ENCODE results near the gene MAN2B2. TPM values are rescaled to one million over a fixed set of nuclear protein-coding genes. Genes with fewer than 3 reads are reported as not detected.

MAN2B2 gene
- total RNA-seq, 1 donor from 2014 or later, result 39.1 TPM

- TF ChIP-seq CTCF (IDR thresholded peaks at IDR 0.05), result no peak
- Mint-ChIP-seq H3K27ac (ENCODE audit: unreplicated experiment) (no peak overlapping the region), H3K36me3 (ENCODE audit: unreplicated experiment) (peaks cover 2% of the 10 kb centered on the region), H3K27me3 (ENCODE audit: unreplicated experiment) (no peaks in the 10 kb centered on the region), H3K9me3 (ENCODE audit: unreplicated experiment) (peaks cover 3% of the 10 kb centered on the region), H3K4me1 (ENCODE audit: unreplicated experiment) (no peaks in the 10 kb centered on the region), H3K4me3 (ENCODE audit: unreplicated experiment) (no peak overlapping the region)
- DNase-seq (ENCODE audit: extremely low spot score, unreplicated experiment), result no peak
Measured at GRCh38 chr4:6658209-6658595, 83.2 kb downstream of the MAN2B2 start.

DNA sequence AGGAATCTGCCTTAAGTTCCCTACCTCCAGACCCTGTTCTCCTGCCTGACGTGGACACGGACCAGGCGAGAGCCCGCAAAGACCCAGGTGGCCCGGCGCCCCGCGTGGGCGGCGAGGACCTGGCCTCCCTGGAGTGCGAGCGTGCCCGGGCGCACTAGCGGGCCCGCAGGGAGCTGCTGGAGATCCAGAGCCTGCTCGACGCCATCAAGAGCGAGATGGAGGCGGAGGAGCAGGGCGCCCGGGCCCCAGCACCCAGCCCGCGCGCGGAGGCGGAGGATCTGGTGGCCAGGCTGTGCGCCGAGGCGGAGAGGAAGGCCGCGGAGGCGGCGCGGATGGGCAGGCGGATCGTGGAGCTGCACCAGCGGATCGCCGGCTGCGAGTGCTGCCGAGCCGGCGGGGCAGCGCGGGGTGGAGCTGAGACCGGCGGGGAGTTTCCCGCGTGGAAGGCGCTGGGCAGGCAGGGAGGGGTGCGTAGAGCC lies 83.6 kb downstream of the MAN2B2 start:
- no peak for TF ChIP-seq CTCF (IDR thresholded peaks at IDR 0.05)
- H3K27me3 Mint-ChIP-seq (ENCODE audit: unreplicated experiment), result no peaks in the 10 kb centered on the region
- peaks cover 3% of the 10 kb centered on the region for H3K9me3 Mint-ChIP-seq (ENCODE audit: unreplicated experiment)
- H3K4me1 Mint-ChIP-seq (ENCODE audit: unreplicated experiment), result no peaks in the 10 kb centered on the region
- no peak for DNase-seq (ENCODE audit: extremely low spot score, unreplicated experiment)
- no peak overlapping the region for H3K27ac Mint-ChIP-seq (ENCODE audit: unreplicated experiment)
- peaks cover 2% of the 10 kb centered on the region for H3K36me3 Mint-ChIP-seq (ENCODE audit: unreplicated experiment)
- peak overlapping the region; percentile 26 for H3K4me3 Mint-ChIP-seq (ENCODE audit: unreplicated experiment)

DNA sequence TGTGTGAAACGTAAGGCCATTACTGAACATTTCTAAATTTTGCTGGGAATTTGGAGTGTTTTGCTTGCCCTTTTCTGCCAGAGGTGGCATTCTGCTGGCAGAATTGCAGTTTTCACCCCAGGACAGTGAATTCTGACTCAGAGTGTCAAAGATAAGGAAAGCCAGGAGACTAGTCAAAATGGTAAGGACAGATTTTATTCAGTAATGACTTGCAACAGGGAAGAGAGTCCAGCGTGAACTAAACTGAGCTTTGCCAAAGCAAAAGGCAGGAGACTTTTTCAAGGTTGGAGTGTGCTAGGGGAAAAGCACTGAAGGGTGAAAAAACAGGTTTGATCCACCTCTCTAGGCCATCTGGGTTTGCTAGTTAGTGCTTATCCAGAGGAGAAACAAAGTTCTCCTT lies 84.9 kb downstream of the MAN2B2 start:
- no peak overlapping the region for H3K4me3 Mint-ChIP-seq (ENCODE audit: unreplicated experiment)
- no peak overlapping the region for H3K27ac Mint-ChIP-seq (ENCODE audit: unreplicated experiment)
- DNase-seq (ENCODE audit: extremely low spot score, unreplicated experiment), result no peak
- TF ChIP-seq CTCF (IDR thresholded peaks at IDR 0.05), result no peak
- H3K36me3 Mint-ChIP-seq (ENCODE audit: unreplicated experiment), result no peaks in the 10 kb centered on the region
- H3K27me3 Mint-ChIP-seq (ENCODE audit: unreplicated experiment), result no peaks in the 10 kb centered on the region
- no peaks in the 10 kb centered on the region for H3K9me3 Mint-ChIP-seq (ENCODE audit: unreplicated experiment)
- H3K4me1 Mint-ChIP-seq (ENCODE audit: unreplicated experiment), result no peaks in the 10 kb centered on the region

DNA sequence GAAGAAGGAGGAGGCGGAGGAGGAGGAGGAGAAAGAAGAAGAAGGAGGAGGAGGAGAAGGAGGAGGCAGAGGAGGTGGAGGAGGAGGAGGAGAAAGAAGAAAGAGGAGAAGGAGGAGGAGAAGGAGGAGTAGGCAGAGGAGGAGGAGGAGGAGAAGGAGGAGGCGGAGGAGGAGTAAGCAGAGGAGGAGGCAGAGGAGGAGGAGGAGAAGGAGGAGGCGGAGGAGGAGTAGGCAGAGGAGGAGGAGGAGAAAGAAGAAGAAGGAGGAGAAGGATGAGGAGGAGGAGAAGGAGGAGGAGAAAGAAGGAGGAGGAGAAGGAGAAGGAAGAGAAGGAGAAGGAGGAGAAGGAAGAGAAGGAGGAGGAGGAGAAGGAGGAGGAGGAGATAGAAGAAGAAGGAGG lies 85.4 kb downstream of the MAN2B2 start:
- Mint-ChIP-seq H3K4me1 (ENCODE audit: unreplicated experiment) (no peaks in the 10 kb centered on the region), H3K4me3 (ENCODE audit: unreplicated experiment) (no peak overlapping the region), H3K36me3 (ENCODE audit: unreplicated experiment) (no peaks in the 10 kb centered on the region), H3K27ac (ENCODE audit: unreplicated experiment) (no peak overlapping the region), H3K9me3 (ENCODE audit: unreplicated experiment) (no peaks in the 10 kb centered on the region), H3K27me3 (ENCODE audit: unreplicated experiment) (no peaks in the 10 kb centered on the region)
- TF ChIP-seq CTCF (IDR thresholded peaks at IDR 0.05), result no peak
- no peak for DNase-seq (ENCODE audit: extremely low spot score, unreplicated experiment)

DNA sequence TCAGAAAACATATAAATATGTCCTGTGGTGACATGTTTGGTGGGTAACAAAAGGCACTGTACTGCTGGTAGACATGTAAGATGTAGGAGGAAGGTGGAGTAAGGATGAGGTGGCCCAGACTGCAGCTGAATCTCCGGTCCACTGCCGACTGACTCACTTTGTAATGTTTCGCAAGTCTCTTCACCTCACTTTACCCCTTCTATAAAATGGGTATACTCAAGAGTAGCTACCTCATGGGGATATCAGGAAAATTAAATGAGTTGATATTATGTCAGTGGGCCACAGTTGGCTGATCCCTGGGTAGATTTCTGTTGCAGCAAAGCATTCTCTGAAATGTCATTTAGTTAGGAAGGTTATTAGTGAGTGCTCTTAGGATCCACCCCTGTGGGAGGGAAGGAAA lies 87.6 kb downstream of the MAN2B2 start:
- no peak for TF ChIP-seq CTCF (IDR thresholded peaks at IDR 0.05)
- H3K4me1 Mint-ChIP-seq (ENCODE audit: unreplicated experiment), result no peaks in the 10 kb centered on the region
- no peaks in the 10 kb centered on the region for H3K9me3 Mint-ChIP-seq (ENCODE audit: unreplicated experiment)
- no peak overlapping the region for H3K4me3 Mint-ChIP-seq (ENCODE audit: unreplicated experiment)
- H3K27ac Mint-ChIP-seq (ENCODE audit: unreplicated experiment), result no peak overlapping the region
- no peaks in the 10 kb centered on the region for H3K27me3 Mint-ChIP-seq (ENCODE audit: unreplicated experiment)
- no peaks in the 10 kb centered on the region for H3K36me3 Mint-ChIP-seq (ENCODE audit: unreplicated experiment)
- DNase-seq (ENCODE audit: extremely low spot score, unreplicated experiment), result no peak
